Thyroid gland (tissue), 4 donors: ENCODE measurements around the gene INPP5B. TPM values are rescaled to one million over a fixed set of nuclear protein-coding genes. Genes with fewer than 3 reads are reported as not detected.

Experiments used
- DNase-seq, 2 donors: peaks; one replicate each; pipeline ENCODE4 v3.0.0-alpha.2; 2019
- H3K27ac ChIP-seq, 3 donors: fragments of 200-600 bp; sonication (generic); 1 replicate in 2 of 3; 2 replicates in 1 of 3; pipeline ENCODE4 v1.5.1; 2016 to 2019; ENCODE audit warnings: mild to moderate bottlenecking in 1 of 3, moderate library complexity in 1 of 3
- H3K27me3 ChIP-seq: fragments of 200-600 bp; sonication (generic); one replicate; pipeline ENCODE4 v1.5.1; 2019
- H3K36me3 ChIP-seq, 2 donors: fragments of 200-600 bp; sonication (generic); one replicate each; pipeline ENCODE4 v1.5.1; 2016 to 2019
- H3K4me1 ChIP-seq, 2 donors: fragments of 200-600 bp; sonication (generic); one replicate each; pipeline ENCODE4 v1.5.1; 2017 to 2019
- H3K4me3 ChIP-seq, 3 donors: fragments of 200-600 bp; sonication (generic); replicated peaks in 1 of 3; 1 replicate in 2 of 3; 2 replicates in 1 of 3; pipeline ENCODE4 v1.5.1; 2016; ENCODE audit warnings: mild to moderate bottlenecking in 1 of 3
- H3K9me3 ChIP-seq: fragments of 200-600 bp; sonication (generic); one replicate; pipeline ENCODE4 v1.5.1; 2017
- POLR2A ChIP-seq, 2 donors: fragments of 450-650 bp; IDR thresholded peaks; one replicate each; pipeline ENCODE4 v1.6.1; 2017; ENCODE audit warnings: antibody characterized with exemption in 2 of 2, mild to moderate bottlenecking in 2 of 2, moderate library complexity in 1 of 2
- WGBS, 2 donors: methylation state at CpG; one replicate each; pipeline ENCODE4 v1.1.5; 2017; 5-methylcytosine and 5-hydroxymethylcytosine counted together
- intact Hi-C: fragments of 100-400 bp; cut with DNase I; formaldehyde crosslinking; loops from one replicate; pipeline ENCODE4 v1.15.1; 2023
- total RNA-seq, 4 donors: library from RNA; depleted of rRNA; stranded (reverse); fragments of >200 nt; gene quantifications; one replicate each; pipeline ENCODE4 v1.2.3, GENCODE V29; 2016
- TF ChIP-seq, protein P1 (sequence below), 6 experiments: fragments of 200-600 bp in 3 of 6; fragments of 450-650 bp in 3 of 6; sonication (generic) in 3 of 6; IDR thresholded peaks; one replicate each; pipeline ENCODE4 v1.5.1; 2016 to 2019; ENCODE audit warnings: antibody characterized with exemption in 6 of 6, mild to moderate bottlenecking in 2 of 6, inconsistent platforms in 1 of 6, moderate library complexity in 1 of 6

Gene INPP5B
- total RNA-seq, 4 donors from 2014 or later = 24.7 to 42.5 (median 30.8) TPM

DNA sequence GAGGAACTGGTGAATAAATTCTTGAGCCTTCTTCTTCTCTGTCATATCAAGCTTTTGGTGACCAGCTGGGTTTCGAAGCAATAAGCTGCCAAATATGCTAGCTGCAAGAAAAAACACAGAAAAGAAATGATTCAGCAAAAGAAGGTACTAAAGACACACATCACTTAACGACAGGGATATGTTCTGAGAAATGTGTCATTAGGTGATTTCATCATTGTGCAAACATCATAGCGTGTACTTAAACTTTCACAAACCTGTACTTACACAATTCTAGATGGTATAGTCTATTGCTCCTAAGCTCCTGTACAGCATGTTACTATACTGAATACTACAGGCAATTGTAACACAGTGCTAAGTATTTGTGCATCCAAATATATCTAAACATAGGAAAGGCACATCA, 84.5 kb downstream of the INPP5B start:
- H3K9me3 ChIP-seq = no peaks in the 10 kb centered on the region
- H3K4me3 ChIP-seq = no peak overlapping the region
- peaks cover 7 to 12% of the 10 kb centered on the region in 2 donors for H3K4me1 ChIP-seq
- no peak for TF ChIP-seq POLR2A (IDR thresholded peaks at IDR 0.05)
- TF ChIP-seq, protein P1, sequence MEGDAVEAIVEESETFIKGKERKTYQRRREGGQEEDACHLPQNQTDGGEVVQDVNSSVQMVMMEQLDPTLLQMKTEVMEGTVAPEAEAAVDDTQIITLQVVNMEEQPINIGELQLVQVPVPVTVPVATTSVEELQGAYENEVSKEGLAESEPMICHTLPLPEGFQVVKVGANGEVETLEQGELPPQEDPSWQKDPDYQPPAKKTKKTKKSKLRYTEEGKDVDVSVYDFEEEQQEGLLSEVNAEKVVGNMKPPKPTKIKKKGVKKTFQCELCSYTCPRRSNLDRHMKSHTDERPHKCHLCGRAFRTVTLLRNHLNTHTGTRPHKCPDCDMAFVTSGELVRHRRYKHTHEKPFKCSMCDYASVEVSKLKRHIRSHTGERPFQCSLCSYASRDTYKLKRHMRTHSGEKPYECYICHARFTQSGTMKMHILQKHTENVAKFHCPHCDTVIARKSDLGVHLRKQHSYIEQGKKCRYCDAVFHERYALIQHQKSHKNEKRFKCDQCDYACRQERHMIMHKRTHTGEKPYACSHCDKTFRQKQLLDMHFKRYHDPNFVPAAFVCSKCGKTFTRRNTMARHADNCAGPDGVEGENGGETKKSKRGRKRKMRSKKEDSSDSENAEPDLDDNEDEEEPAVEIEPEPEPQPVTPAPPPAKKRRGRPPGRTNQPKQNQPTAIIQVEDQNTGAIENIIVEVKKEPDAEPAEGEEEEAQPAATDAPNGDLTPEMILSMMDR (IDR thresholded peaks at IDR 0.05) = no peak
- no peaks in the 10 kb centered on the region for H3K27me3 ChIP-seq
- H3K27ac ChIP-seq = no peak overlapping the region
- DNase-seq = no peak
- intact Hi-C loops = loop anchor here (5.0 kb wide), 1 partner anchor 55 kb away; the partner anchor contains the start of genes C1orf122 and YRDC
- 91 to 95% methylated on average over 3 of the region's 3 CpGs for WGBS, 2 donors
- H3K36me3 ChIP-seq = peaks cover 13 to 24% of the 10 kb centered on the region in 2 donors

DNA sequence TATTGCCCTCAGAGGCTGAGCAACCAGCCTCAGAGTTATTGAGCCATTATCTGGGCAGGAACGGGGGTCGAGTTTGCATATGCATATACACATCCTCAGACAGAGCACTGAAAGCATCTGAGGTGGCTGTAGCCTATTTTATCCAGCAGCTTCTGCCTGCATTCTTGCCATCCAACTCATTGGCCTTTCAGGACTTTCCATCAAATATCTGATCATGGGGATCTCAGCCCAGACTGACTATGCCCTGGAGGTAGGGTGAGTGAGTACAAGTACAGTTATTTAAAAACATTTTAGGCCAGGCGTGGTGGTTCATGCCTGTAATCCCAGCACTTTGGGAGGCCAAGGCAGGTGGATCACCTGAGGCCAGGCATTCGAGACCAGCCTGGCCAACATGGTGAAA, 85.7 kb downstream of the INPP5B start:
- Histone ChIP-seq H3K4me1 (peaks cover 7 to 12% of the 10 kb centered on the region in 2 donors), H3K4me3 (no peak overlapping the region), H3K9me3 (no peaks in the 10 kb centered on the region), H3K27ac (no peak overlapping the region), H3K27me3 (no peaks in the 10 kb centered on the region), H3K36me3 (peaks cover 13 to 24% of the 10 kb centered on the region in 2 donors)
- TF ChIP-seq, protein P1 (IDR thresholded peaks at IDR 0.05) = no peak
- TF ChIP-seq POLR2A (IDR thresholded peaks at IDR 0.05) = no peak
- no peak for DNase-seq
- WGBS, 2 donors = 89 to 94% methylated on average over 4 of the region's 4 CpGs
- intact Hi-C loops = loop anchor here (5.0 kb wide), 1 partner anchor 54 kb away; the partner anchor contains the start of genes C1orf122 and YRDC

DNA sequence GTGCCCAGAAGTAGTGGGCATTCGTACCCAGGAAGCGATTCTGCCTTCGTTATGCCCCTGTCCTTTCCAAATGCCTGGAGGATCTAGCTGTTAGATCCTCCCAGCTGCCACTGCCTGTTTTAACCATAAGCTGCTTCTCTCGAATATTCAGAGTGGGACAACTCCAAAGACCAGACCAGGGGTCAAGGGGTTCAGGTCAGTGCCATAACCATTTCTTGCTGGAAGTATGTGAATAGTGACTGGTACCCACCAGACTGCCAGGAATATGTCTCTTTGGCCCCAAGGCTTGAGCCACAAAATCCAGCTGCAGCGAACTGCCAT, 86.5 kb downstream of the INPP5B start:
- intact Hi-C loops = loop anchor here (5.0 kb wide), 1 partner anchor 53 kb away; the partner anchor contains the start of genes C1orf122 and YRDC
- Histone ChIP-seq H3K9me3 (no peaks in the 10 kb centered on the region), H3K27ac (peak overlapping the region in 2 of 3 donors; percentile 63 to 86), H3K36me3 (peaks cover 8 to 17% of the 10 kb centered on the region in 2 donors), H3K4me1 (peaks cover 7 to 12% of the 10 kb centered on the region in 2 donors), H3K4me3 (peak overlapping the region in 1 of 3 donors; percentile 93), H3K27me3 (no peaks in the 10 kb centered on the region)
- 26 to 30% methylated on average over 5 of the region's 5 CpGs for WGBS, 2 donors
- no peak for DNase-seq
- TF ChIP-seq, protein P1 (IDR thresholded peaks at IDR 0.05) = peak in 1 of 6 experiments; percentile 4
- no peak for TF ChIP-seq POLR2A (IDR thresholded peaks at IDR 0.05)

DNA sequence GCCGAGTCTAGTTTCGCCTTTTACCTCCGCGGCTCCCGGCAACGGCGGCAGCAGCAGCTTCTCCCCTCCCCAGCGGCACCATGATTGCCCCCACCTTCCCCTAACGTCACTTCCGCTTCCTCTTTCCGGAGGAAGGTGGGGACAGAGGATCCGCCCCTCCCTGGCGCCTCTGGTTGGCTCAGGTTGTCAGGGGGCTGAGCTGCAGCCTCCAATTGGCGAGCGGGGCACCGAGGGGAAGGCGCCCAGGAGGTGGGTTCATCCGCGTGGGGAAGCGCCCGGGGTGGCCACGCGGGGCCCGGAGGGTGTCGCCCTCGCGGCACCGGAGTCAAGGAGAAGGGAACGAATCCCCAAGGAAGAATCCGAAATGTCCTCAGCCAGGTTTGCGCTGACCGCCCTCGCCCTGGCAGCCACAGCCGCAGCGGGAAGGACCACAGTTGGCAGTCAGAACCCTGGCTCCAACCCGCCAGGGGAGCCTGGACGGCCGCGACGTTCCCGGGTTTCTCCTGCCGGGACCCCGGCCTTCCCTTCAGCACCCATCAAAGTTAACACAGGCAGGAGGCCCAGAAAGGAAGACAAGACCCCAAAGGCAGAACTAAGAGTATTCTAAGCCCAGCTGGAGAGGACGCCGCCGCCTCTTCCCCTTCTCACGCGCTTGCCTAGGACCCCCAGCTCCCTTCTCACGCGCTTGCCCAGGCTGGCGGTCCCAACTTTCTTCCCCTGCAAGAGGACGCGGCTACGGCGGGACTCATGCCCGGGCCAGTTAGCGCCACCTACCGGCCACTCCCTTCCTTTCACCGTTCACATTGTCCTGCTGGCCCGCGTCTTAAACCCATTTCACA, 87.1 kb downstream of the INPP5B start, which contains the start of gene MTF1:
Gene MTF1 (minus strand): TSS at position 86 of the 839 bp plus-strand sequence. CDS start 1,934 bp downstream, outside the sequence.
- Histone ChIP-seq H3K4me1 (peaks cover 7 to 12% of the 10 kb centered on the region in 2 donors), H3K36me3 (peaks cover 11 to 12% of the 10 kb centered on the region in 2 donors), H3K9me3 (no peaks in the 10 kb centered on the region), H3K27ac (peak within 1 kb of the TSS; percentile 50 to 86 (median 83)), H3K4me3 (peak within 1 kb of the TSS; percentile 57 to 93 (median 77)), H3K27me3 (no peaks in the 10 kb centered on the region)
- 1% methylated on average over 27 to 32 of the region's 61 CpGs for WGBS, 2 donors
- peak; percentile 97 to 98 for DNase-seq
- intact Hi-C loops = loop anchor here (5.0 kb wide), 1 partner anchor 52 kb away; the partner anchor contains the start of genes C1orf122 and YRDC
- peak in 1 of 2 donors; percentile 88 for TF ChIP-seq POLR2A (IDR thresholded peaks at IDR 0.05)
- TF ChIP-seq, protein P1 (IDR thresholded peaks at IDR 0.05) = peak; percentile 71 to 95 (median 80)
